ENCODE measurements around the gene TFDP1. TPM values are rescaled to one million over a fixed set of nuclear protein-coding genes. Genes with fewer than 3 reads are reported as not detected.

TFDP1 gene
- total RNA-seq, 2 experiments from 2014 or later = 87.9 to 119 TPM

- no peaks in the 10 kb centered on the region for H3K9me3 ChIP-seq (ENCODE audit: low read length)
- no peak overlapping the region for H3K4me2 ChIP-seq (ENCODE audit: low read length)
- DNase-seq (ENCODE audit: low spot score) = no peak
- BruUV-seq (replicated peaks) = no TSS peak
- H3K4me3 ChIP-seq (ENCODE audit: low read depth, low read length, poor library complexity, severe bottlenecking) = no peak overlapping the region
- H3K9me2 ChIP-seq (ENCODE audit: insufficient read depth, low read length) = no peaks in the 10 kb centered on the region
- no peaks in the 10 kb centered on the region for H4K20me1 ChIP-seq (ENCODE audit: insufficient read depth, low read length)
- ChIA-PET POLR2A (no interaction called here), CTCF (ENCODE audit: unreplicated experiment) (no interaction called here)
- H2AFZ ChIP-seq (ENCODE audit: low read length) = no peak overlapping the region
- H3K27ac ChIP-seq (ENCODE audit: low read depth, low read length, poor library complexity, severe bottlenecking) = no peak overlapping the region
- H3K36me3 ChIP-seq (ENCODE audit: insufficient read depth, low read length) = peaks cover 72% of the 10 kb centered on the region
- H3K4me1 ChIP-seq (ENCODE audit: insufficient read depth, low read length, poor library complexity, severe bottlenecking) = no peaks in the 10 kb centered on the region
- intact Hi-C loops (cut with micrococcal nuclease; ENCODE audit: unreplicated experiment) = no loop called here
- TF ChIP-seq EZH2phosphoT487 (IDR thresholded peaks at IDR 0.05; ENCODE audit: borderline replicate concordance, low read depth, low read length) (no peak), CTCF (conservative IDR thresholded peaks at IDR 0.05; ENCODE audit: low read length) (no peak)
- H3K79me2 ChIP-seq (ENCODE audit: insufficient read depth, low read depth, low read length) = peaks cover 22% of the 10 kb centered on the region
These were observed 13.0 kb downstream of the TFDP1 start for GRCh38 chr13:113597391-113598080.

DNA sequence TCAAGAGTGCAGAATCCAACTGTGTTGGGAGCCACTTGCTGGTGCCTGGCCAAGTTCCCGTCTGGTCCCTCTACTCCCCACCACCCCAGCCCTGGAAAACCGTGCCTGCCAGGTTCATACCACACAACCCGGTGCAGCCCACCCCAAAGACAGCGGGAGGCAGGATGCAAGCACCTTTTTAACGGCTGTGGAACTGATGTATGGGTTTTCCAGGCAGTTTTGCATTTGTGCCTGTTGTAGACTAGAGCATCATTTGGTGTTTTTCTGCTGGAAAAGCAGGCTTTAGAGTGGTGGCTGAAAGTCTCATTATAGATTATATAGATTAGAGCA is 13.5 kb downstream of the TFDP1 start:
- Histone ChIP-seq H4K20me1 (ENCODE audit: insufficient read depth, low read length) (no peaks in the 10 kb centered on the region), H2AFZ (ENCODE audit: low read length) (no peak overlapping the region), H3K9me3 (ENCODE audit: low read length) (no peaks in the 10 kb centered on the region), H3K27ac (ENCODE audit: low read depth, low read length, poor library complexity, severe bottlenecking) (no peak overlapping the region), H3K4me1 (ENCODE audit: insufficient read depth, low read length, poor library complexity, severe bottlenecking) (no peaks in the 10 kb centered on the region), H3K9me2 (ENCODE audit: insufficient read depth, low read length) (no peaks in the 10 kb centered on the region), H3K4me3 (ENCODE audit: low read depth, low read length, poor library complexity, severe bottlenecking) (no peak overlapping the region), H3K36me3 (ENCODE audit: insufficient read depth, low read length) (peaks cover 72% of the 10 kb centered on the region), H3K79me2 (ENCODE audit: insufficient read depth, low read depth, low read length) (peaks cover 18% of the 10 kb centered on the region; the same call in 1 of the 2 replicates), H3K4me2 (ENCODE audit: low read length) (no peak overlapping the region)
- POLR2A ChIA-PET = no interaction called here
- CTCF ChIA-PET (ENCODE audit: unreplicated experiment) = no interaction called here
- intact Hi-C loops (cut with micrococcal nuclease; ENCODE audit: unreplicated experiment) = no loop called here
- BruUV-seq (replicated peaks) = no TSS peak
- DNase-seq (ENCODE audit: low spot score) = no peak
- no peak for TF ChIP-seq CTCF (conservative IDR thresholded peaks at IDR 0.05; ENCODE audit: low read length)
- no peak for TF ChIP-seq EZH2phosphoT487 (IDR thresholded peaks at IDR 0.05; ENCODE audit: borderline replicate concordance, low read depth, low read length)

GRCh38 chr13:113598481-113598880 is 13.9 kb downstream of the TFDP1 start:
- POLR2A ChIA-PET = no interaction called here
- Histone ChIP-seq H3K4me2 (ENCODE audit: low read length) (no peak overlapping the region), H3K4me3 (ENCODE audit: low read depth, low read length, poor library complexity, severe bottlenecking) (no peak overlapping the region), H3K27ac (ENCODE audit: low read depth, low read length, poor library complexity, severe bottlenecking) (no peak overlapping the region), H2AFZ (ENCODE audit: low read length) (no peak overlapping the region), H3K79me2 (ENCODE audit: insufficient read depth, low read depth, low read length) (peaks cover 18% of the 10 kb centered on the region; the same call in 1 of the 2 replicates), H3K9me2 (ENCODE audit: insufficient read depth, low read length) (no peaks in the 10 kb centered on the region), H4K20me1 (ENCODE audit: insufficient read depth, low read length) (no peaks in the 10 kb centered on the region), H3K4me1 (ENCODE audit: insufficient read depth, low read length, poor library complexity, severe bottlenecking) (no peaks in the 10 kb centered on the region), H3K36me3 (ENCODE audit: insufficient read depth, low read length) (peaks cover 73% of the 10 kb centered on the region), H3K9me3 (ENCODE audit: low read length) (no peaks in the 10 kb centered on the region)
- intact Hi-C loops (cut with micrococcal nuclease; ENCODE audit: unreplicated experiment) = no loop called here
- no TSS peak for BruUV-seq (replicated peaks)
- no peak for DNase-seq (ENCODE audit: low spot score)
- TF ChIP-seq CTCF (conservative IDR thresholded peaks at IDR 0.05; ENCODE audit: low read length) = no peak
- no peak for TF ChIP-seq EZH2phosphoT487 (IDR thresholded peaks at IDR 0.05; ENCODE audit: borderline replicate concordance, low read depth, low read length)
- CTCF ChIA-PET (ENCODE audit: unreplicated experiment) = no interaction called here
